ENCODE measurements around the gene HLA-E.
"Not testable (repeated sequence)": the region's sequence is repeated elsewhere in the genome, so short reads cannot be mapped to it uniquely, and the experiment has no call there.

HLA-E gene

GRCh38 chr6:30515106-30515505 is 25.8 kb downstream of the HLA-E start:
- no peak overlapping the region for H3K4me3 ChIP-seq (ENCODE audit: low read length)
- DNase-seq (ENCODE audit: low read depth) = no peak
- TF ChIP-seq CTCF (conservative IDR thresholded peaks at IDR 0.05; ENCODE audit: low read length) = no peak

GRCh38 chr6:30515944-30516753 is 26.8 kb downstream of the HLA-E start:
- no peak for TF ChIP-seq CTCF (conservative IDR thresholded peaks at IDR 0.05; ENCODE audit: low read length)
- H3K4me3 ChIP-seq (ENCODE audit: low read length) = peak overlapping the region; percentile 63
- peak; percentile 97 for DNase-seq (ENCODE audit: low read depth)

GRCh38 chr6:30516754-30517076 is 27.4 kb downstream of the HLA-E start:
- H3K4me3 ChIP-seq (ENCODE audit: low read length) = peak overlapping the region; percentile 63
- not testable (repeated sequence) for DNase-seq (ENCODE audit: low read depth)

- not testable (repeated sequence) for DNase-seq (ENCODE audit: low read depth); H3K4me3 ChIP-seq (ENCODE audit: low read length)
Measured at GRCh38 chr6:30517767-30518504, 28.6 kb downstream of the HLA-E start.

- H3K4me3 ChIP-seq (ENCODE audit: low read length); DNase-seq (ENCODE audit: low read depth): not testable (repeated sequence)
Measured at GRCh38 chr6:30518505-30519145, 29.3 kb downstream of the HLA-E start.

GRCh38 chr6:30520522-30520921 is 31.2 kb downstream of the HLA-E start:
- H3K4me3 ChIP-seq (ENCODE audit: low read length) = no peak overlapping the region
- no peak for TF ChIP-seq CTCF (conservative IDR thresholded peaks at IDR 0.05; ENCODE audit: low read length)
- no peak for DNase-seq (ENCODE audit: low read depth)

GRCh38 chr6:30521082-30521481 is 31.8 kb downstream of the HLA-E start:
- peak; percentile 47 for DNase-seq (ENCODE audit: low read depth)
- H3K4me3 ChIP-seq (ENCODE audit: low read length) = not testable (repeated sequence)

- H3K4me3 ChIP-seq (ENCODE audit: low read length); DNase-seq (ENCODE audit: low read depth): not testable (repeated sequence)
Measured at GRCh38 chr6:30521952-30522351, 32.6 kb downstream of the HLA-E start.

GRCh38 chr6:30526444-30526843 is 37.1 kb downstream of the HLA-E start:
- DNase-seq (ENCODE audit: low read depth); H3K4me3 ChIP-seq (ENCODE audit: low read length): not testable (repeated sequence)

GRCh38 chr6:30529349-30529875 is 40.1 kb downstream of the HLA-E start:
- DNase-seq (ENCODE audit: low read depth); H3K4me3 ChIP-seq (ENCODE audit: low read length): not testable (repeated sequence)

All from AG10803 (cell line).